Erythroblast (primary cell): ENCODE measurements around the gene SORL1-AS1.

Source experiments
- GATA1 ChIP-seq: IDR thresholded peaks from 2 replicates; pipeline ENCODE4 v1.6.1; 2011; ENCODE audit warnings: low read depth, mild to moderate bottlenecking, control low read depth, low read length, moderate library complexity
- POLR2A ChIP-seq: IDR thresholded peaks from 2 replicates; pipeline ENCODE4 v1.6.1; 2011; ENCODE audit warnings: mild to moderate bottlenecking, low read length

DNA sequence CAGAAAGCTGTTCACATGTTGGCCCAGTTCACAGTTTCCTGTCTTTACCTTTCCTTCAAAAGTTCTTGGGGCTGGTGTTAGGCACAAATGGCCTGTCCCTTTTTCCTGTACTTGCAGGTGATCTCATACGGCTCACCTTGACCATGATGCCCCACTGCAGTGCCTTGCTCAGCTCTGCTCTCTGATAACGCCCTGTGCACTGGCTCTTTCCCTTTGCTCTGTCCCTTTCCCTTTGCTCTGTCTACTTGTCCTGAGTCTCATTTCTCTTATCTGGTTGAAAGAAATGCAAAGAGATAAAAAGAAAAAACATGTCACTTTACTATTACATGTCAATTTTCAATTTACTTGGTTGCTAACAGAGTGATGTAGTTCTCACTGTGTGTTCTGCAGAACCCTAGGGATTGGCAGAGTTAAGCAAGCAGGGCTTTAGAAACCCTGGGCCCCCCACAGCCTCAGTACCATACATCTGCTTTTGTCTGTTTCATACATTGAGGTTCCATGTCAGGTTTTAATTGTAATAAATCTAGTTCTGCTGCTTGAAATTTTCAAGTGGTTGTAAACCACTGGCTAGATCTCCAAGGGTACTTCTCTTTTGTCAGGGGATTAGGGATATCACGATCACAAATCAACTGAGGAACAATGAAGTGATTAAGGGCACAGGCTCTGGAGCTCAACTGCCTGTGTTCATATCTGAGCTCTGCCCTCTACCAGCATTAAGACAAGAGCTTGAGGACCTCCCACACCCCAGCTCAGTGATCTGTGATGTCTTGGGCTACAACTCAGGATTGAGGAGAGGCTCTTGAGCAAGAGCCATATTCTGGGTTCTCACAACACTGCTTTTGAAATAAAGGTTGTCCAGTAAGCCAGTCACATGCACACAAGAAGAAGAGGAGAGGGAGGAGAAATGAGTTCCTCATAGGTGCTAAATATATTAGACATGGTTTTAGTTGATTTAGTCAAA is 16.9 kb downstream of the SORL1-AS1 start:
- no peak for TF ChIP-seq POLR2A
- TF ChIP-seq GATA1 = no peak
